Spinal cord (tissue), 10 donors: Measurements from ENCODE around the gene BRD1. TPM values are rescaled to one million over a fixed set of nuclear protein-coding genes. Genes with fewer than 3 reads are reported as not detected.
A peak's percentile ranks its signal among the peaks of the same experiment; 100 is the strongest.

Experiments
- DNase-seq, 6 donors: peaks; one replicate each; pipeline versions ENCODE4 v3.0.0 to v3.0.0-alpha.2; 2013 to 2015; ENCODE audit warnings: low spot score in 6 of 6, low read depth in 4 of 6
- H3K27ac ChIP-seq: one replicate; pipeline ENCODE4 v1.5.1; 2013; ENCODE audit warnings: low read depth, low read length, control low read depth
- H3K27me3 ChIP-seq: one replicate; pipeline ENCODE4 v1.6.1; 2013; ENCODE audit warnings: low read length; ENCODE audit not compliant: control insufficient read depth, insufficient read depth
- H3K36me3 ChIP-seq: one replicate; pipeline ENCODE4 v1.6.1; 2013; ENCODE audit warnings: low read length; ENCODE audit not compliant: control insufficient read depth, insufficient read depth
- H3K4me1 ChIP-seq: one replicate; pipeline ENCODE4 v1.6.1; 2013; ENCODE audit warnings: low read length; ENCODE audit not compliant: control insufficient read depth, insufficient read depth
- H3K4me3 ChIP-seq: one replicate; pipeline ENCODE4 v1.5.1; 2013; ENCODE audit warnings: low read depth, low read length, control low read depth
- H3K9me3 ChIP-seq: one replicate; pipeline ENCODE4 v1.6.1; 2013; ENCODE audit warnings: low read length; ENCODE audit not compliant: control insufficient read depth, insufficient read depth
- WGBS: methylation state at CpG from one replicate; pipeline ENCODE4 v1.1.5; 2013; ENCODE audit warnings: missing lambda C conversion rate; ENCODE audit not compliant: insufficient coverage; 5-methylcytosine and 5-hydroxymethylcytosine counted together
- polyA plus RNA-seq, 2 donors: library from polyadenylated mRNA; unstranded; fragments of 120-200 nt; gene quantifications; one replicate each; pipeline ENCODE4 v1.2.1, GENCODE V29; 2013; ENCODE audit not compliant: insufficient read length in 2 of 2
- total RNA-seq, 2 donors: library from RNA; depleted of rRNA in 1 of 2; stranded (reverse); fragments of 120-200 nt in 1 of 2; fragments of >200 nt in 1 of 2; gene quantifications; one replicate each; pipeline versions ENCODE4 v1.2.3 to v1.2.4, GENCODE V29; 2013 to 2014
- donor health status: healthy.

The BRD1 gene
- total and polyA plus RNA-seq, 4 donors, result 25.7 to 43.2 (median 32.0) TPM

DNA sequence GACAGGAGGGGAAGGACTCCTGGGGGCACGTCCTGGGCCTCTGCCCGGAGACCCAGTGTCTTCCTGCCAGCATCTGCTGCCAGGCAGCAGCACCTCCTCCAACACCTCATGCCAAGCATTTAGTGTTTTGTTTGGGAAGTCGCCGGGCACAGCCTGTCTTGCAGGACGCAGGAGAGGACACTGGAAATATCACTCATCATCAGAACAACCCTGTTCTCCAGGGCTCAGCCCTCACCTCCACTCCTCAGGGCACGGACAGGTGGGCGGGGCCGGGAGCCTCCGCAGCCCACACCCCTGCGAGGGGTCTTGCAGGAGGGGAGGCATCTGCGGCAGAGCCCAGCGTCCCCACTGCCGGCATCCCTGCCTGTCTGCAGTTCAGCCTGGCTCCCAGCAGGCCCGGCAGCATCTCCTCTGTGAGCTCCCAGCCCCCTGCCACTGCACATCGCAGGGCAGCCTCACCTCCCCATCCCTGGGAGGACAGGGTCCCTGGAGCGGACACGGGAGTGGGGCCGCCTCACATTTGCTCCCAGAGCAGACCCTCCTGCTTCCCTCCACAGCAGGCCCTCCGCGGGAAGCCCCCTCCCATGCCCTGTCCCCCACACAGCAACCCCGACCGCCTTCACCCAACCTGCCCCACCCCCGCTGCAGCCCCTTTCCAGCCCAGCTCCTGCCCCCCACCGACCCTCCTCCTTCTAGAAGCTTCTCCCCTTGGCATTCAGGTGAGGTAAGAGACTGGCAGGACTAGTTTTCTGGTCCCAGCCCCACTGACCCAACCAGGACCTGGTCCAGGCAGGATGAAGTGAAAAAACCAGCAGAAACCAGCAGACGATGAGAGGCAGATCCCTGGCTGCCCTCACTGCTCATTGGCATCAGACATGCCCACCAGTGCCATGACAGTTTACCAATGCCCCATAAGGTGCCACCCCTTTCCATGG is 72.7 kb downstream of the BRD1 start:
- H3K4me3 ChIP-seq, result no peak overlapping the region
- no peaks in the 10 kb centered on the region for H3K27me3 ChIP-seq
- 43% methylated on average over 21 of the region's 25 CpGs for WGBS
- DNase-seq, result no peak
- no peaks in the 10 kb centered on the region for H3K36me3 ChIP-seq
- H3K4me1 ChIP-seq, result peaks cover 29% of the 10 kb centered on the region
- peaks cover 7% of the 10 kb centered on the region for H3K9me3 ChIP-seq
- no peak overlapping the region for H3K27ac ChIP-seq

GRCh38 chr22:49753961-49754695 is 73.5 kb downstream of the BRD1 start:
- H3K27ac ChIP-seq, result no peak overlapping the region
- peaks cover 29% of the 10 kb centered on the region for H3K4me1 ChIP-seq
- H3K36me3 ChIP-seq, result no peaks in the 10 kb centered on the region
- no peaks in the 10 kb centered on the region for H3K27me3 ChIP-seq
- H3K9me3 ChIP-seq, result peaks cover 7% of the 10 kb centered on the region
- H3K4me3 ChIP-seq, result no peak overlapping the region
- no peak for DNase-seq
- 64% methylated on average over 17 of the region's 20 CpGs for WGBS

GRCh38 chr22:49753276-49753890 is 74.3 kb downstream of the BRD1 start:
- Histone ChIP-seq H3K27ac (no peak overlapping the region), H3K4me1 (peaks cover 32% of the 10 kb centered on the region), H3K9me3 (peaks cover 7% of the 10 kb centered on the region), H3K4me3 (no peak overlapping the region), H3K27me3 (no peaks in the 10 kb centered on the region), H3K36me3 (no peaks in the 10 kb centered on the region)
- DNase-seq, result peak in 2 of 6 donors; percentile 23 to 88
- 71% methylated on average over 15 of the region's 20 CpGs for WGBS

- Histone ChIP-seq H3K4me3 (no peak overlapping the region), H3K27me3 (no peaks in the 10 kb centered on the region), H3K9me3 (peaks cover 7% of the 10 kb centered on the region), H3K27ac (no peak overlapping the region), H3K4me1 (peaks cover 34% of the 10 kb centered on the region), H3K36me3 (no peaks in the 10 kb centered on the region)
- 54% methylated on average over 21 of the region's 21 CpGs for WGBS
- no peak for DNase-seq
Measured at GRCh38 chr22:49752598-49753091, 75.0 kb downstream of the BRD1 start.

DNA sequence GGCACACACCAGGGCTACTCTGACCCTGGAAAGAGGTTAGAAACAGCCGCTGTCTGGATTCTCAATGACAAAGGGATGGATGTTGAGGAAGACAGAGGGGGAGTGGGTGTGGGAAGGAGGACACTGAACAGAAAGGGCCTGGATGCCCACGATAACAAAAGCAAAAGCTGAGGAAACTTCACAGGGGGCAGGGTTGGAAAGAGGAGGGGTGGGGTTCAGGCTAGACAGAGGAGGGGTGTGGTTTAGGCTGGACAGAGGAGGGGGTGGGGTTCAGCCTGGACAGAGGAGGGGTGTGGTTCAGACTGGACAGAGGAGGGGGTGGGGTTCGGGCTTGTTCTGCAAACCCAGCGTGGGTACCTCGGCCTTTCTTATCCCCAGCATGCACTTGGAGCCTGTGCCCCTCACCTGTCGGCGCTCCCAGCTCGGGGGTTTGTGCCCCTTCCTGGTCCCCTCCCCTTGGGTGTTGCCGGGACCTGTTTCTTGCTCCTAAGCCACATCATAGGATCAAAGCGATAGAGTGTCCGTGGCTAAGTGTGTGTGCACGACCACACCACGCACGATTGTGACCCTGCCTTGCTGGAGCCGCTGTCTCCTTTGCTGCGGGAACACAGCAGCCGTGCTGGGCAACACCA is 75.6 kb downstream of the BRD1 start:
- H3K27ac ChIP-seq, result no peak overlapping the region
- H3K4me1 ChIP-seq, result peaks cover 34% of the 10 kb centered on the region
- H3K4me3 ChIP-seq, result no peak overlapping the region
- no peak for DNase-seq
- no peaks in the 10 kb centered on the region for H3K27me3 ChIP-seq
- H3K36me3 ChIP-seq, result no peaks in the 10 kb centered on the region
- WGBS, result 67% methylated on average over 16 of the region's 17 CpGs
- H3K9me3 ChIP-seq, result peaks cover 5% of the 10 kb centered on the region

- H3K27me3 ChIP-seq, result no peaks in the 10 kb centered on the region
- no peak for DNase-seq
Measured at GRCh38 chr22:49751318-49751965, 76.2 kb downstream of the BRD1 start.

DNA sequence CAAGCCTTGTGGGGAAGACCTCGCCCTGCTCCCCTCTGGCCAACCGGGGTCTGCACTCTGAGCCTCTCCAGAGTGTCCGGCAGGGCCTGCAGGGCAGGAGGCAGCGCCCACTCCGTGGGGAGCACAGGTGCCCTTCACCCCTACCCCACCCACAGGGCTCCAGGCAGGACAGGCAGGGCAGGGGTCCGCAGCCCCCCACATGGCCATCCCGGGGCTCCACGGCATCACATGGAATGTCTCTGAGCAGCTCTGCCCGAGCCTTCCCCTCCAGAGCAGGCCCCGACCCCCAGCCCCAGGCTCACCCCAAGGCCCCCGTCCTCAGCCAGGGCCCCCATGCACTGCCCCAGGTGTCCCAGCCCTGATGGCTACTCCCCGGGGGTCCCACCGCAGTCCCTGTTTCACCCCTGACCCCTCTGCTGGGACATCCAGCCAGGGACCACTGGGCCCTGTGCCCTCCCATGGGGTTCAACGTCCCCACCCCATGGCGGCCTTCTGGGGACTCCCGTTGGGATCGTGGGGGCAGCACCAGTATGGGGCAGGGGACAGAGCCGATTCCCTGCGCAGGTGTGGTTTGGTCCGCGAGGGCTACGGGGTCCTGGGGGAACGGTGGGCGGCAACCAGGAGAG is 77.7 kb downstream of the BRD1 start:
- DNase-seq, result no peak
- H3K4me1 ChIP-seq, result peaks cover 30% of the 10 kb centered on the region
- 94% methylated on average over 23 of the region's 24 CpGs for WGBS
- H3K36me3 ChIP-seq, result no peaks in the 10 kb centered on the region
- H3K4me3 ChIP-seq, result no peak overlapping the region
- H3K27ac ChIP-seq, result no peak overlapping the region
- no peaks in the 10 kb centered on the region for H3K9me3 ChIP-seq
- no peaks in the 10 kb centered on the region for H3K27me3 ChIP-seq

More at GRCh38 chr22:49751318-49751965, 76.2 kb downstream of the BRD1 start:
- WGBS, result 81% methylated on average over 16 of the region's 19 CpGs
- Histone ChIP-seq H3K36me3 (no peaks in the 10 kb centered on the region), H3K27ac (no peak overlapping the region), H3K9me3 (peaks cover 1% of the 10 kb centered on the region), H3K4me1 (peaks cover 34% of the 10 kb centered on the region), H3K4me3 (no peak overlapping the region)

GRCh38 chr22:49749227-49749626 is 78.4 kb downstream of the BRD1 start:
- H3K27me3 ChIP-seq, result no peaks in the 10 kb centered on the region

More at GRCh38 chr22:49749227-49749626, 78.4 kb downstream of the BRD1 start:
- no peak overlapping the region for H3K4me3 ChIP-seq
- DNase-seq, result no peak
- no peaks in the 10 kb centered on the region for H3K9me3 ChIP-seq
- WGBS, result 87% methylated on average over 5 of the region's 9 CpGs
- no peak overlapping the region for H3K27ac ChIP-seq
- no peaks in the 10 kb centered on the region for H3K36me3 ChIP-seq
- H3K4me1 ChIP-seq, result peaks cover 23% of the 10 kb centered on the region
